Sciatic nerve (tissue), 2 donors: ENCODE data around the gene PPP2R1B. TPM values are rescaled to one million over a fixed set of nuclear protein-coding genes. Genes with fewer than 3 reads are reported as not detected.
A peak's percentile ranks its signal among the peaks of the same experiment; 100 is the strongest.

ENCODE experiments used
- ATAC-seq: fragments of 200-7000 bp; cut with Tn5 transposase; one replicate; pipeline ENCODE4 v1.9.1; 2020; ENCODE audit warnings: mild to moderate bottlenecking, moderate library complexity
- DNase-seq: peaks from one replicate; pipeline ENCODE4 v3.0.0-alpha.2; 2020; ENCODE audit warnings: low spot score
- intact Hi-C: fragments of 100-400 bp; cut with DNase I; formaldehyde crosslinking; loops from one replicate; pipeline ENCODE4 v1.14.2; 2022
- total RNA-seq: library from RNA; stranded (reverse); fragmentation: NEBNext Ultra II Directional; extraction: Animal tissue kit (Norgen Biotek cat#: 25700); gene quantifications from one replicate; pipeline ENCODE4 v1.2.1, GENCODE V29; 2021
- donor health status: DM: no; HTN: no; CAD: no.
- donor health status: DM: no; HTN: no; CAD: no.

Gene PPP2R1B
- 37.7 TPM for total RNA-seq

GRCh38 chr11:111765984-111766833 lies at the start of gene PPP2R1B:
TSS of gene PPP2R1B (minus strand) at chr11:111766389. CDS start at chr11:111766361, 28 bp downstream.
- intact Hi-C loops = no loop called here
- DNase-seq (peak; percentile 88), ATAC-seq (peak; percentile 98)

GRCh38 chr11:111815489-111815888 lies 49.3 kb upstream of the PPP2R1B start:
- intact Hi-C loops = no loop called here
- ATAC-seq = no peak

DNA sequence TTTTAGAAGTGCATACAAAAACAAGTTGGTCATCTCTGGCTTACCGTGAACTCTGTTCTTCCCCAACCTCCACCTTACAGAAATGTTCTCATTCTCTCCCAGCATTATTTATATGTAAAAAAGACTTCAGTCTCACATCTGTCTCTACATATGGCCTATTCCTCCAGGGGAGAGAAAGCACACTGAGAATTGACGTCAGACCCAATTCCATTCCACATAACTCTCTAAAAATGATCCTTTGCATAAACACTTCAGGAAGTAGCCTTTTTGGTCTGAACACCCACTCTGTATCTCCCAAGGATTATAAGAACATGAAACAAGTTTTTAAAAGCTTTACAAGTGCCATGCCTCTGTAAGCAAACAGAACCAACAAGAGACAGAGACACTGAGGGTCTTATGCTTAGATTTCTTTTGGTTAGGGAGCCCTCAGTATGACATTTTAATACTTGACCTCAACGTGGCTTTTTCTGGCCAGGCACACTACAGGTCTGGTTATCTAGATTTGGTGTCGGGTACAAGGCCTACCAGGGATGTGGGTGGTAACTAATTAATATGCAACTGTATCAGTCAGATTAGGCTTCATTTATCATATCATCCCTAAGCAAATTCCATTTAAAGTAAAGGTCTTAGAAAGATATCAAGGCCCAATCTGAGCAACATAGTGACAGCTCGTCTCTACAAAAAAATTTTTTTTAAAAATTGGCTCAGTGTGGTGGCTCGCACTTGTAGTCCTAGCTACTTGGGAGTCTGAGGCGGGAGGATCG lies 48.5 kb upstream of the PPP2R1B start:
- ATAC-seq = no peak
- intact Hi-C loops = no loop called here
- DNase-seq = no peak

More at GRCh38 chr11:111815489-111815888, 49.3 kb upstream of the PPP2R1B start:
- DNase-seq = no peak

- no peak for DNase-seq
- no peak for ATAC-seq
- intact Hi-C loops = no loop called here
Measured at GRCh38 chr11:111814106-111814505, 47.9 kb upstream of the PPP2R1B start.

GRCh38 chr11:111812211-111812610 lies 46.0 kb upstream of the PPP2R1B start:
- ATAC-seq (no peak), DNase-seq (no peak)
- intact Hi-C loops = no loop called here

GRCh38 chr11:111811445-111811844 lies 45.3 kb upstream of the PPP2R1B start:
- intact Hi-C loops = no loop called here
- ATAC-seq (no peak), DNase-seq (no peak)

- no peak for ATAC-seq
- intact Hi-C loops = no loop called here
- no peak for DNase-seq
Measured at GRCh38 chr11:111808834-111809233, 42.6 kb upstream of the PPP2R1B start.

- ATAC-seq = no peak
- intact Hi-C loops = no loop called here
Measured at GRCh38 chr11:111808063-111808588, 41.9 kb upstream of the PPP2R1B start.

DNA sequence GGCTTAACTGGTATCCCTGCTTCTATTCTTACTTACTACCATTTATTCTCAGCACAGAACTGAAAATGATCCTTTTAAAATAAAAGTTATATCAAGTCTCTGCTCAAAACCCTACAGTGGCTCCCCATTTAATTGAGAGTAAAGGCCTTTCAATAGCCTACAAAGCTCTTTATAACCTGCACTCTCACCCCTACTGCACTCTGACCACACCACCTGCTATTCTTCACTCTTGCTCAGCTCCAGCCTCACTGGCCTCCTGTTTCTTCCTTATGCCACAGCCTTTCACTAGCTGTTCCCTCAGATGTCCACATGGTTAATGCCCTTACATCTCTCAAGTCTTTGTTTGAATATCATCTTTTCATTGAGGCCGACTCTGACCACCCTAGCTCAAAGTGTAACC lies 40.9 kb upstream of the PPP2R1B start:
- intact Hi-C loops = no loop called here
- no peak for ATAC-seq
- no peak for DNase-seq

More at GRCh38 chr11:111808063-111808588, 41.9 kb upstream of the PPP2R1B start:
- no peak for DNase-seq

DNA sequence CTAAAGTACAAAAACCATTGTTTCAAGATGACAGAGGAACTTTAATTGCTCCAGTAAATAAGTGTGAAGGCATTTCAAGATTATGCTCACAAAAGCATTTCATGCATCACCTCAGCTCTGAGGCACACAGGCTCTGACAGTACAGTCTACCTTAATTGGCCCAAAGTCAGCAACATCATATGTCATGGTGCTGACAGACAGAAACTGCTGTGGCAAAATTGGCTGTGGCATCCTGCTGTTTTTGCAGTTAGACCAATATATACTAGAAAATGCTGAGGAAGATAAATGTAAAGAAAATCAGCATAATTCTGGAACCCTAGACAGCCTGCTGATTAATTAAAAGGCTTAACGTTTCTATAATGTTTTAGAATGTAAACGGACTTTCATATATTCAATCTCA lies 34.9 kb upstream of the PPP2R1B start:
- intact Hi-C loops = no loop called here
- DNase-seq (no peak), ATAC-seq (no peak)

DNA sequence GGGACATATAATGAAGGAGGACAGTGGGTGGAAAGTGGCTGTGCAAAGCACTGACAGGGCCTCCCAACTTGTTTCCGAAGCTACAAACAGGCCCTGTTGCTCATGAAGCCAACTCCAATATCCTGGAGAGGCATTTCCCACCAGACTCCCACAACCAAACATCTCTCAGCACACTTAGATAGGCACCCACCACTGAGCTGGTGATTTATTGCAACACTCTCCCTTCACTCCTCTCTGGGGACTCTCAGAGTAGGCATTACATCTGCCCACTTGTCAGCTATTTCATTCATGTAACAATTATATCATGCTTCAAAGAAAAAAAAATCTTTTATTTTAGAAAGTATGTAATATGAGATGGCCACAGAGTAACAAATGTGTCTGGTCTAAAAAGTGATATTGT lies 32.1 kb upstream of the PPP2R1B start:
- intact Hi-C loops = no loop called here
- DNase-seq = no peak
- no peak for ATAC-seq

- DNase-seq (no peak), ATAC-seq (peak; percentile 40)
- intact Hi-C loops = no loop called here
Measured at GRCh38 chr11:111797145-111797581, 31.0 kb upstream of the PPP2R1B start.

- intact Hi-C loops = no loop called here
- DNase-seq (no peak), ATAC-seq (no peak)
Measured at GRCh38 chr11:111796696-111797095, 30.5 kb upstream of the PPP2R1B start.

GRCh38 chr11:111795334-111795985 lies 29.3 kb upstream of the PPP2R1B start:
- no peak for ATAC-seq
- no peak for DNase-seq
- intact Hi-C loops = no loop called here

- intact Hi-C loops = no loop called here
- no peak for DNase-seq
- peak; percentile 30 for ATAC-seq
Measured at GRCh38 chr11:111793863-111794262, 27.7 kb upstream of the PPP2R1B start.

GRCh38 chr11:111792955-111793500 lies 26.8 kb upstream of the PPP2R1B start:
- DNase-seq = no peak
- no peak for ATAC-seq
- intact Hi-C loops = no loop called here

GRCh38 chr11:111792314-111792713 lies 26.1 kb upstream of the PPP2R1B start:
- no peak for DNase-seq
- intact Hi-C loops = no loop called here
- ATAC-seq = no peak

DNA sequence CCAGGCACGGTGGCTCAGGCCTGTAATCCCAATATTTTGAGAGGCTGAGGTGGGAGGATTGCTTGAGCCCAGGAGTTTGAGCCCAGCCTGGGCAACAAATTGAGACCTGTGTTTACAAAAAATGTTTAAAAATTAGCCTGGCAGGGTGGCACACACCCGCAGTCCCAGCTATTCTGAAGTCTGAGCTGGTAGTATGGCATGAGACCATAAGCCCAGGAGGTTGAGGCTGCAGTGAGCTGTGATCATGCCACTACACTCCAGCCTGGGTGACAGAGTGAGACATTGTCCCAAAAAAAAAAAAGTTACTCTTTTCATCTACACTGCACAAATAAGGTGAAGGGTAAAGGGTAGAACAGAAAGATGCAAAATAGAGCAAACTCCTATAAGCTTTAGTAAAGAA lies 22.3 kb upstream of the PPP2R1B start:
- no peak for DNase-seq
- intact Hi-C loops = loop anchor here (10.0 kb wide), 1 partner anchor 56 kb away; no protein-coding TSS in a partner anchor
- ATAC-seq = no peak

DNA sequence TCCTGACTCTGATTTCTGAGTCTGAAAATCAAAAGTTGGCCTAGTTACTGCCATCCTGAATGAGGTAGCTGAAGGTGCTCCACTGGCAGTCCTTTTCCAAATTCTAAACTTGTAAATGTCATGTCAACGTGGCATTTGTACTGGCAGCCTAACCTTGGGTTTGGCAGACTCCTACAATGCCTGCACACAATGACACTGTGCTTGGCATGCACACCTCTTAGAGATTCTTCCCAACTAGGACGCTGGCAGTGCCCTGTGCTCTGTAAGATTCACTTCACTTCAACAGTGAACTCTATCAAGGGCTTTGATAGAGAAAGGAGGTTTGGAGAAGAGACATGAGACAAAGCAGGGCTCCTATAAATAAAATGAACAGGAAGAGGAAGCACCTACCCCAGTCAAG lies 21.9 kb upstream of the PPP2R1B start:
- DNase-seq = no peak
- intact Hi-C loops = loop anchor here (10.0 kb wide), 1 partner anchor 57 kb away; no protein-coding TSS in a partner anchor
- no peak for ATAC-seq
